ENCODE measurements around the gene MAP7. TPM values are rescaled to one million over a fixed set of nuclear protein-coding genes. Genes with fewer than 3 reads are reported as not detected.

Gene MAP7
- total RNA-seq, 4 donors from 2014 or later = 16.5 to 47.1 (median 38.8) TPM

DNA sequence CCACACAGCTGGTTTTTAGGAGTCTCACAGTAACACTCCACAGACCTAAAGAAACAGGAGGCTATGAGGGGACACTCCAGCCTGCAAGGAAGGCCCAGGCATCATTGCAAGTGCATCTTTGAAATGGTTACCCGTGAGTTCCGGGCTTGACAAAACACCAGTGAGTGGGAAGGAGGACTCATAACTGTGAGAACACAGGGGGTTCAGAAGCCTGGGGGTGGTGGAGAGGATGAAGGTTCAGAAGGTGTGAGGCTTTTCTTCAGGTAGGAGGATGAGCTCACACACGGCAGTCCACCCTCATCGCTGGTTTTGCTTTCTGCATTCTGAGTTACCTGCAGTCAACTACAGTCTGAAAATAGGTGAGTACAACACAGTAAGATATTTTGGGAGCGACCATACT, 39.9 kb downstream of the MAP7 start:
- Histone ChIP-seq H3K9me3 (no peaks in the 10 kb centered on the region), H3K27me3 (no peaks in the 10 kb centered on the region), H3K36me3 (no peaks in the 10 kb centered on the region), H3K4me3 (no peak overlapping the region), H3K27ac (no peak overlapping the region), H3K4me1 (peaks cover 0 to 6% (median 0%) of the 10 kb centered on the region in 4 donors)
- TF ChIP-seq, protein P1, sequence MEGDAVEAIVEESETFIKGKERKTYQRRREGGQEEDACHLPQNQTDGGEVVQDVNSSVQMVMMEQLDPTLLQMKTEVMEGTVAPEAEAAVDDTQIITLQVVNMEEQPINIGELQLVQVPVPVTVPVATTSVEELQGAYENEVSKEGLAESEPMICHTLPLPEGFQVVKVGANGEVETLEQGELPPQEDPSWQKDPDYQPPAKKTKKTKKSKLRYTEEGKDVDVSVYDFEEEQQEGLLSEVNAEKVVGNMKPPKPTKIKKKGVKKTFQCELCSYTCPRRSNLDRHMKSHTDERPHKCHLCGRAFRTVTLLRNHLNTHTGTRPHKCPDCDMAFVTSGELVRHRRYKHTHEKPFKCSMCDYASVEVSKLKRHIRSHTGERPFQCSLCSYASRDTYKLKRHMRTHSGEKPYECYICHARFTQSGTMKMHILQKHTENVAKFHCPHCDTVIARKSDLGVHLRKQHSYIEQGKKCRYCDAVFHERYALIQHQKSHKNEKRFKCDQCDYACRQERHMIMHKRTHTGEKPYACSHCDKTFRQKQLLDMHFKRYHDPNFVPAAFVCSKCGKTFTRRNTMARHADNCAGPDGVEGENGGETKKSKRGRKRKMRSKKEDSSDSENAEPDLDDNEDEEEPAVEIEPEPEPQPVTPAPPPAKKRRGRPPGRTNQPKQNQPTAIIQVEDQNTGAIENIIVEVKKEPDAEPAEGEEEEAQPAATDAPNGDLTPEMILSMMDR (IDR thresholded peaks at IDR 0.05) = no peak
- TF ChIP-seq POLR2A (IDR thresholded peaks at IDR 0.05) = no peak
- DNase-seq = no peak

GRCh38 chr6:136508725-136509392, 41.4 kb downstream of the MAP7 start:
- Histone ChIP-seq H3K9me3 (no peaks in the 10 kb centered on the region), H3K4me3 (no peak overlapping the region), H3K27ac (no peak overlapping the region), H3K27me3 (no peaks in the 10 kb centered on the region), H3K4me1 (peaks cover 0 to 6% (median 0%) of the 10 kb centered on the region in 4 donors), H3K36me3 (no peaks in the 10 kb centered on the region)
- TF ChIP-seq POLR2A (IDR thresholded peaks at IDR 0.05) = no peak
- TF ChIP-seq, protein P1 (IDR thresholded peaks at IDR 0.05) = no peak
- no peak for DNase-seq

DNA sequence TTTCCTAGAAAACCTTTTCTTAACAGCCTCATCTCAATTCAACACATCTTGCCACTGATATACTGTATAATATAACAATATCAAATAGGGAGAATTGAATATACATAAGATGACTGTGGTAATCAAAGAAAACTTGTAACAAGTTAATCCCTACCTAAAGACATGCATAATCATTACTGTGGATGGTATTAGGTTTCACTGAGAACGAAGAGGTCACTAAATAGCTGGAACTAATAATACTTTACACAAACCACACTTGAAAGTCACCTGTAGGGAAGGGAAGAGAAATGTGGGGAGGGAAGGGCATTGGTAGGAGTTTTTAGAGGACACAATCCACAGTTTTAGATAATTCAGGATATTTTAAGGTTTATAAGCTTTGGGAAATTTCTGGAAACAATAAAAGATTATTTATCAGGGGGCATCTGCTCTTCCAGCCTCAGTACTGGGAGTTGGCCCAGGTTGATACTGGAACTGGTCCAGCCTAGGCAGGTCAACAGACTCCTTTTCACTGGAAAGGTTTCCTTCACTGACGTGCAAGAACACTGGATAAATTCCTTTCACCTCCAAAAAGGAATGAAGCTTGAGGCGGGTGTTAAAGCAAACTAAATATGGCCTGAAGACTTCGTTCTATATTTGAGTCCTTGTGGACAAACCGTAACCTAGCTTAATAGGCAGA, 44.0 kb downstream of the MAP7 start:
- no peak overlapping the region for H3K4me3 ChIP-seq

DNA sequence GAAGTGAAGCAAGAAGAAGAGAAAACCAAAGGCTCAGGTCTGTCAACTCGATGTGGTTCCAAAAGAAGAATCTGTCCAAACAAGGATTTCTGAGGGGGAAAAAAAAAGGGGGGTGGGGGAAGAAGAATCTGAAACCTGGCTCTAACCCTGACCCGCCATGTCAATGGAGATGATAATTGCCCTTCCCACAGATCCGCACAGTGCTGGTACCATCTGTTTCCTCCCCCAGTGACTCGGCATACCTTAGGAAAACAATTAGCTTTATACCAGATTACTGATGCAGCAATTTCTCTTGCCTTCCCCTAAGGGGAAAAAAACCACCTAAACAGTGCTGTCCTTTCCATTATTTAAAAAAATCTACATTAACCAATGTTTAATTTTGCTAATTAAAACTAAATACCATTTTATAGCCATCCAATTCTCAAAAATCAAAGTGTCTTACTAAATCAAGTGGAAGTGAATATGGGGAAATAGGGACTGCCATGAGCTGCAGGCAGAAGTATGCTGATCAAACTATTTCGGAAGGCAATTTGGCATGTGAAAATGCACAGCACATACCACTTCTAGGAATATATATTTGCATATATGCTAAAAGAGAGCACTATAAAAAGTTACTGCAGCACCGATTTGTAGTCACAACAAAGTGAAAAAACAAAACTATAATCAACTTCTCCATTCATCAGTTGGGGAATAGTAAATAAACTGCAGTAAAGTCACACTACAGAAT, 46.8 kb downstream of the MAP7 start:
- Histone ChIP-seq H3K9me3 (no peaks in the 10 kb centered on the region), H3K27me3 (no peaks in the 10 kb centered on the region), H3K4me3 (no peak overlapping the region), H3K27ac (no peak overlapping the region), H3K4me1 (no peaks in the 10 kb centered on the region), H3K36me3 (no peaks in the 10 kb centered on the region)
- DNase-seq = no peak
- TF ChIP-seq, protein P1 (IDR thresholded peaks at IDR 0.05) = no peak
- TF ChIP-seq POLR2A (IDR thresholded peaks at IDR 0.05) = no peak

More for the DNA sequence above, 44.0 kb downstream of the MAP7 start:
- Histone ChIP-seq H3K27me3 (no peaks in the 10 kb centered on the region), H3K36me3 (no peaks in the 10 kb centered on the region), H3K9me3 (no peaks in the 10 kb centered on the region), H3K27ac (no peak overlapping the region), H3K4me1 (no peaks in the 10 kb centered on the region)
- no peak for DNase-seq
- no peak for TF ChIP-seq POLR2A (IDR thresholded peaks at IDR 0.05)
- TF ChIP-seq, protein P1 (IDR thresholded peaks at IDR 0.05) = no peak

GRCh38 chr6:136502786-136503185, 47.4 kb downstream of the MAP7 start:
- Histone ChIP-seq H3K27ac (no peak overlapping the region), H3K27me3 (no peaks in the 10 kb centered on the region), H3K36me3 (no peaks in the 10 kb centered on the region), H3K4me1 (no peaks in the 10 kb centered on the region), H3K9me3 (no peaks in the 10 kb centered on the region), H3K4me3 (no peak overlapping the region)
- TF ChIP-seq, protein P1 (IDR thresholded peaks at IDR 0.05) = no peak
- no peak for DNase-seq

Data from Peyer's patch (tissue), 4 donors.